DND-41 (cell line): ENCODE data around the gene SNAPC4.

Source experiments
- ATAC-seq: fragments of 200-7000 bp; cut with Tn5 transposase; 3 replicates; pipeline ENCODE4 v1.9.1; 2021; ENCODE audit warnings: low read depth; ENCODE audit not compliant: insufficient read depth
- DNase-seq: peaks from one replicate; pipeline ENCODE4 v3.0.0-alpha.2; 2020
- H2AFZ ChIP-seq: 2 replicates; pipeline ENCODE4 v1.6.0; 2012; ENCODE audit warnings: low read depth, low read length
- H3K27ac ChIP-seq: 2 replicates; pipeline ENCODE4 v1.5.1; 2012; ENCODE audit warnings: low read length, inconsistent platforms
- H3K27me3 ChIP-seq: fragments of 200-600 bp; sonication (generic); 2 replicates; pipeline ENCODE4 v1.6.0; 2012; ENCODE audit warnings: low read length, mild to moderate bottlenecking, inconsistent platforms; ENCODE audit not compliant: insufficient read depth, poor library complexity
- H3K36me3 ChIP-seq: 2 replicates; pipeline ENCODE4 v1.5.1; 2012; ENCODE audit warnings: low read length, inconsistent platforms; ENCODE audit not compliant: insufficient read depth
- H3K4me1 ChIP-seq: 2 replicates; pipeline ENCODE4 v1.5.1; 2012; ENCODE audit warnings: mild to moderate bottlenecking, low read length; ENCODE audit not compliant: insufficient read depth
- H3K4me2 ChIP-seq: 2 replicates; pipeline ENCODE4 v1.6.0; 2012; ENCODE audit warnings: mild to moderate bottlenecking, moderate library complexity, low read length, inconsistent platforms; ENCODE audit not compliant: insufficient read depth
- H3K4me3 ChIP-seq, 2 experiments: fragments of 200-600 bp in 1 of 2; shearing (Covaris generic) in 1 of 2; 2 replicates each; pipeline ENCODE4 v1.5.1; 2012 to 2016; ENCODE audit warnings: inconsistent platforms in 2 of 2, low read length in 2 of 2, mild to moderate bottlenecking in 2 of 2, low read depth in 1 of 2, moderate library complexity in 1 of 2
- H3K79me2 ChIP-seq: 2 replicates; pipeline ENCODE4 v1.6.0; 2012; ENCODE audit warnings: low read length, inconsistent platforms; ENCODE audit not compliant: insufficient read depth
- H3K9ac ChIP-seq: 2 replicates; pipeline ENCODE4 v1.6.0; 2012; ENCODE audit warnings: low read depth, mild to moderate bottlenecking, inconsistent platforms, low read length, moderate library complexity
- H3K9me3 ChIP-seq: 2 replicates; pipeline ENCODE4 v1.5.1; 2012; ENCODE audit warnings: low read length, moderate library complexity, mild to moderate bottlenecking, inconsistent platforms; ENCODE audit not compliant: insufficient read depth, severe bottlenecking
- H4K20me1 ChIP-seq: 2 replicates; pipeline ENCODE4 v1.6.0; 2012; ENCODE audit warnings: low read length; ENCODE audit not compliant: insufficient read depth
- CTCF ChIP-seq: IDR thresholded peaks from 2 replicates; pipeline ENCODE4 v1.5.1; 2012; ENCODE audit warnings: borderline replicate concordance, low read length, moderate library complexity, mild to moderate bottlenecking; ENCODE audit not compliant: poor library complexity, severe bottlenecking; ENCODE audit errors: extremely low read depth
- EZH2 ChIP-seq: IDR thresholded peaks from 3 replicates; pipeline ENCODE4 v1.6.1; 2012; ENCODE audit warnings: borderline replicate concordance, low read depth, mild to moderate bottlenecking, moderate library complexity, low read length, inconsistent platforms; ENCODE audit not compliant: severe bottlenecking

SNAPC4 gene

DNA sequence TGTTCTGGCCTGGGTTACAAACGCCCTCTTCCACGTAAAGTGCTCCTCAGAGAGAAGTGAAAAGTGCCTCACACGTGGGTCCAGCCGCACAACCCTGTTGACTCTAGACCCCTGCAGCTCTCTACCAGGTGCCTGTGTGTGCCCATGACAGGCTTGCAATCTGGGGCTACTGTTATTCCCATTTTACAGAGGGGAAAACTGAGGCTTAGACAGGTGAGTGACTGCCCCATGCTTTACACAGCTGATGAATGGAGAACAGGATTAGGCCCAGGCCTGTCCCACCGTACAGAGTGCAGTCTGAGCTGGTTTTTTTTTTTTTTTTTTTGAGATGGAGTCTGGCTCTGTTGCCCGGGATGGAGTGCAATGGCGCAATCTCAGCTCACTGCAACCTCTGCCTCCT lies 45.8 kb upstream of the SNAPC4 start:
- peaks cover 92% of the 10 kb centered on the region for H3K36me3 ChIP-seq

GRCh38 chr9:136444102-136444501 lies 44.1 kb upstream of the SNAPC4 start:
- ATAC-seq, result no peak
- TF ChIP-seq EZH2 (no peak), CTCF (no peak)
- H4K20me1 ChIP-seq, result peaks cover 16% of the 10 kb centered on the region

More for the DNA sequence above, 45.8 kb upstream of the SNAPC4 start:
- H3K27me3 ChIP-seq, result no peaks in the 10 kb centered on the region
- H2AFZ ChIP-seq, result no peak overlapping the region
- H3K4me1 ChIP-seq, result no peaks in the 10 kb centered on the region
- no peaks in the 10 kb centered on the region for H3K9me3 ChIP-seq
- no peaks in the 10 kb centered on the region for H3K79me2 ChIP-seq
- no peak overlapping the region for H3K9ac ChIP-seq
- no peak overlapping the region for H3K27ac ChIP-seq
- peaks cover 15% of the 10 kb centered on the region for H4K20me1 ChIP-seq
- TF ChIP-seq EZH2 (no peak), CTCF (no peak)
- no peak overlapping the region for H3K4me3 ChIP-seq
- ATAC-seq, result no peak
- DNase-seq, result no peak
- H3K4me2 ChIP-seq, result no peak overlapping the region

GRCh38 chr9:136443687-136444086 lies 43.7 kb upstream of the SNAPC4 start:
- no peak overlapping the region for H3K27ac ChIP-seq
- H2AFZ ChIP-seq, result no peak overlapping the region
- H3K27me3 ChIP-seq, result no peaks in the 10 kb centered on the region
- no peak for ATAC-seq
- peaks cover 10% of the 10 kb centered on the region for H3K4me1 ChIP-seq
- DNase-seq, result no peak
- H3K9me3 ChIP-seq, result no peaks in the 10 kb centered on the region
- H4K20me1 ChIP-seq, result peaks cover 20% of the 10 kb centered on the region
- TF ChIP-seq CTCF (no peak), EZH2 (no peak)
- H3K79me2 ChIP-seq, result peaks cover 9% of the 10 kb centered on the region
- no peak overlapping the region for H3K4me2 ChIP-seq
- H3K4me3 ChIP-seq, result no peak overlapping the region
- no peak overlapping the region for H3K9ac ChIP-seq
- H3K36me3 ChIP-seq, result peaks cover 74% of the 10 kb centered on the region

More at GRCh38 chr9:136444102-136444501, 44.1 kb upstream of the SNAPC4 start:
- H3K36me3 ChIP-seq, result peaks cover 79% of the 10 kb centered on the region
- no peak overlapping the region for H3K4me3 ChIP-seq
- peaks cover 7% of the 10 kb centered on the region for H3K4me1 ChIP-seq
- H3K79me2 ChIP-seq, result peaks cover 5% of the 10 kb centered on the region
- DNase-seq, result no peak
- no peak overlapping the region for H3K27ac ChIP-seq
- H3K9ac ChIP-seq, result no peak overlapping the region
- H3K27me3 ChIP-seq, result no peaks in the 10 kb centered on the region
- no peak overlapping the region for H2AFZ ChIP-seq
- H3K9me3 ChIP-seq, result no peaks in the 10 kb centered on the region
- H3K4me2 ChIP-seq, result no peak overlapping the region

DNA sequence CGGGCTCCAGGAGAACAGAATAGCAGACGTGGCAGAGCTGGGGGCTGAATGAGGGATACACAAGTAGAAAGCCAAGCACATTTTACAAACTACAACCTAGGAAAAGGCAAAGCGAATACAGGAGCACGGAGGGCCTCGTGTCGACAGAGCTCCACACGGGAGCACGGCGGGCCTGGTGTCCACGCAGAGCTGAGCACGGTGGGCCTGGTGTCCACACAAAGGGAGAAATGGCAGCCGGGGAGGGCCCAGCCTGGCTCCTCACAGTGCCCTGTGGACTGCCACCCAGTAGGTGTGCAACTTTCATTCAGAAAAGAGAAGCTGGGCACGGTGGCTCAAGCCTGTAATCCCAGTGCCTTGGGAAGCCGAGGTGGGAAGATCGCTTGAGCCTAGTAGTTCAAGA lies 43.1 kb upstream of the SNAPC4 start:
- H3K27ac ChIP-seq, result no peak overlapping the region

More for the DNA sequence above, 43.1 kb upstream of the SNAPC4 start:
- no peaks in the 10 kb centered on the region for H3K9me3 ChIP-seq
- H3K9ac ChIP-seq, result no peak overlapping the region
- H4K20me1 ChIP-seq, result peaks cover 26% of the 10 kb centered on the region
- H3K27me3 ChIP-seq, result no peaks in the 10 kb centered on the region
- no peak overlapping the region for H3K4me3 ChIP-seq
- no peak for TF ChIP-seq CTCF
- TF ChIP-seq EZH2, result no peak
- ATAC-seq (no peak), DNase-seq (no peak)
- H3K4me1 ChIP-seq, result peaks cover 16% of the 10 kb centered on the region
- peaks cover 68% of the 10 kb centered on the region for H3K36me3 ChIP-seq
- no peak overlapping the region for H2AFZ ChIP-seq
- no peak overlapping the region for H3K4me2 ChIP-seq
- peaks cover 15% of the 10 kb centered on the region for H3K79me2 ChIP-seq
